Neutrophil (primary cell): ENCODE data around the gene LRRFIP1.

Source experiments
- H3K27ac ChIP-seq: fragments of 200-600 bp; sonication (generic); 2 replicates; pipeline ENCODE4 v1.5.1; 2016; ENCODE audit warnings: mild to moderate bottlenecking, moderate library complexity
- H3K27me3 ChIP-seq: fragments of 200-600 bp; sonication (generic); 2 replicates; pipeline ENCODE4 v1.6.0; 2016; ENCODE audit warnings: mild to moderate bottlenecking
- H3K36me3 ChIP-seq: fragments of 200-600 bp; sonication (generic); 2 replicates; pipeline ENCODE4 v1.5.1; 2017
- H3K4me1 ChIP-seq, 2 experiments: fragments of 200-600 bp in 1 of 2; sonication (generic) in 1 of 2; 1 replicate in 1 of 2; 2 replicates in 1 of 2; pipeline versions ENCODE4 v1.5.1 to v1.6.1; 2013 to 2016; ENCODE audit warnings: low read depth in 1 of 2, low read length in 1 of 2, mild to moderate bottlenecking in 1 of 2, moderate library complexity in 1 of 2; ENCODE audit not compliant: control insufficient read depth in 1 of 2, insufficient read depth in 1 of 2
- H3K4me3 ChIP-seq, 2 experiments: fragments of 200-600 bp in 1 of 2; sonication (generic) in 1 of 2; 1 replicate in 1 of 2; 2 replicates in 1 of 2; pipeline ENCODE4 v1.5.1; 2013 to 2016; ENCODE audit warnings: low read depth in 1 of 2, low read length in 1 of 2, mild to moderate bottlenecking in 1 of 2, moderate library complexity in 1 of 2
- H3K9me3 ChIP-seq: fragments of 200-600 bp; sonication (generic); 2 replicates; pipeline ENCODE4 v1.5.1; 2016
- TF ChIP-seq, protein P1 (sequence below): fragments of 200-600 bp; sonication (generic); IDR thresholded peaks from 2 replicates; pipeline ENCODE4 v1.5.1; 2016; ENCODE audit warnings: antibody characterized with exemption

LRRFIP1 gene

DNA sequence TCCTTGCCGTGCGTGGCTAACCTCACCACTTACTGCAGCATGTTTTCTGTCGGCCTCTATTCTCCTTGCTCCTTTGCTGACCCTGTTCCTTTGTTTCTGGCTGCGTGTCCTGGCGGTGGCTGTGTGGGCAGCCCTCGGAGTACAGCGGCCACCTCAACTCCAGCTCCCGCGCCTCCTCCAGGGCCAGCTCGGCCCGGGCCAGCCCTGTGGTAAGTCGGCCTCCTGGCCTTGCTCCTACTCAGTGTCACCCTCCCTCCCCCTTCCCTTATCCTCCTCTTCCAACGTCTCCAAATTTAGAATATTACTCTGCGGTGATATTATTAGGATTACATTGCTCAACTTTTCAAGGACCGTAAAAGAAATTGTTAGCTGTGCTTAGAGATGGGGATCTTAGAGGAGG lies 111.7 kb downstream of the LRRFIP1 start:
- TF ChIP-seq, protein P1, sequence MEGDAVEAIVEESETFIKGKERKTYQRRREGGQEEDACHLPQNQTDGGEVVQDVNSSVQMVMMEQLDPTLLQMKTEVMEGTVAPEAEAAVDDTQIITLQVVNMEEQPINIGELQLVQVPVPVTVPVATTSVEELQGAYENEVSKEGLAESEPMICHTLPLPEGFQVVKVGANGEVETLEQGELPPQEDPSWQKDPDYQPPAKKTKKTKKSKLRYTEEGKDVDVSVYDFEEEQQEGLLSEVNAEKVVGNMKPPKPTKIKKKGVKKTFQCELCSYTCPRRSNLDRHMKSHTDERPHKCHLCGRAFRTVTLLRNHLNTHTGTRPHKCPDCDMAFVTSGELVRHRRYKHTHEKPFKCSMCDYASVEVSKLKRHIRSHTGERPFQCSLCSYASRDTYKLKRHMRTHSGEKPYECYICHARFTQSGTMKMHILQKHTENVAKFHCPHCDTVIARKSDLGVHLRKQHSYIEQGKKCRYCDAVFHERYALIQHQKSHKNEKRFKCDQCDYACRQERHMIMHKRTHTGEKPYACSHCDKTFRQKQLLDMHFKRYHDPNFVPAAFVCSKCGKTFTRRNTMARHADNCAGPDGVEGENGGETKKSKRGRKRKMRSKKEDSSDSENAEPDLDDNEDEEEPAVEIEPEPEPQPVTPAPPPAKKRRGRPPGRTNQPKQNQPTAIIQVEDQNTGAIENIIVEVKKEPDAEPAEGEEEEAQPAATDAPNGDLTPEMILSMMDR: no peak
- peaks cover 15 to 40% of the 10 kb centered on the region in 2 experiments for H3K4me1 ChIP-seq
- no peak overlapping the region for H3K27ac ChIP-seq
- H3K9me3 ChIP-seq: no peaks in the 10 kb centered on the region
- H3K36me3 ChIP-seq: peaks cover 66% of the 10 kb centered on the region
- H3K4me3 ChIP-seq: no peak overlapping the region
- H3K27me3 ChIP-seq: no peaks in the 10 kb centered on the region

GRCh38 chr2:237742191-237742590 lies 114.8 kb downstream of the LRRFIP1 start:
- Histone ChIP-seq H3K27me3 (no peaks in the 10 kb centered on the region), H3K27ac (peak overlapping the region; percentile 63), H3K4me1 (peaks cover 23 to 40% of the 10 kb centered on the region in 2 experiments), H3K9me3 (no peaks in the 10 kb centered on the region), H3K4me3 (no peak overlapping the region), H3K36me3 (peaks cover 53% of the 10 kb centered on the region)
- TF ChIP-seq, protein P1: no peak

GRCh38 chr2:237742614-237743013 lies 115.2 kb downstream of the LRRFIP1 start:
- H3K27me3 ChIP-seq: no peaks in the 10 kb centered on the region
- peaks cover 53% of the 10 kb centered on the region for H3K36me3 ChIP-seq
- peaks cover 23 to 40% of the 10 kb centered on the region in 2 experiments for H3K4me1 ChIP-seq
- TF ChIP-seq, protein P1: no peak
- H3K4me3 ChIP-seq: no peak overlapping the region
- H3K27ac ChIP-seq: peak overlapping the region; percentile 63
- H3K9me3 ChIP-seq: no peaks in the 10 kb centered on the region

DNA sequence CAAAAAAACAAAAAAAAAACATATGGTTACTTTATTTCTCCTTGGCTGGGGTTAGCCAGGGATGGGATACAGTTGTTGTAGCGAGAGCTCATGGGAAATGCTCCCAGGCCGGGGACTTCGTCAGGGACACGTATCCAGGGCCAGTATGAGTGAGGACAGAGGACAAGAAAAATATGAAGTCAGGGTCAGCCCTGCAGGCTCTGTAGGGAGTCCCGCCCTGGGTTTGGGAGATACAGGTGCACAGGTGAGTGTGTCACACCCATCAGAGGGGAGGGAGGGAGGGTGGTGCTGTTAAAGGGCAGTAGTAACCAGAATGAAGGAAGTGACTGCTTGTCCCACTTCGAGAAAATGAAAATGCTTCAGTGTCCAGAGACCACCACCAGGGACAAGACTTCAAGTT lies 115.6 kb downstream of the LRRFIP1 start:
- H3K4me1 ChIP-seq: peaks cover 23 to 40% of the 10 kb centered on the region in 2 experiments
- H3K27me3 ChIP-seq: no peaks in the 10 kb centered on the region
- peaks cover 53% of the 10 kb centered on the region for H3K36me3 ChIP-seq
- TF ChIP-seq, protein P1: no peak
- peak overlapping the region; percentile 63 for H3K27ac ChIP-seq
- H3K9me3 ChIP-seq: no peaks in the 10 kb centered on the region
- no peak overlapping the region for H3K4me3 ChIP-seq

- Histone ChIP-seq H3K9me3 (no peaks in the 10 kb centered on the region), H3K36me3 (peaks cover 54% of the 10 kb centered on the region), H3K4me3 (no peak overlapping the region), H3K27ac (peak overlapping the region; percentile 63), H3K4me1 (peaks cover 23 to 40% of the 10 kb centered on the region in 2 experiments), H3K27me3 (no peaks in the 10 kb centered on the region)
- TF ChIP-seq, protein P1: no peak
Observed at GRCh38 chr2:237743561-237744269, 116.3 kb downstream of the LRRFIP1 start.
